Adrenal gland (tissue), 12 donors: ENCODE data around the gene DIO2. TPM values are rescaled to one million over a fixed set of nuclear protein-coding genes. Genes with fewer than 3 reads are reported as not detected.

Experiments used
- DNase-seq, 7 donors: peaks; one replicate each; pipeline ENCODE4 v3.0.0-alpha.2; 2019 to 2020
- H3K27ac ChIP-seq, 5 donors: fragments of 200-600 bp; sonication (generic) in 4 of 5; 1 replicate in 3 of 5; 2 replicates in 2 of 5; pipeline versions ENCODE4 v1.5.1 to v1.8.0; 2016 to 2020; ENCODE audit warnings: mild to moderate bottlenecking in 1 of 5
- H3K27me3 ChIP-seq: fragments of 200-600 bp; 2 replicates; pipeline ENCODE4 v1.8.0; 2021
- H3K36me3 ChIP-seq, 2 donors: fragments of 200-600 bp; replicated peaks in 1 of 2; 1 replicate in 1 of 2; 2 replicates in 1 of 2; pipeline versions ENCODE4 v1.5.1 to v1.8.0; 2018 to 2022
- H3K4me1 ChIP-seq, 2 donors: fragments of 200-600 bp; replicated peaks in 1 of 2; 1 replicate in 1 of 2; 2 replicates in 1 of 2; pipeline versions ENCODE4 v1.5.1 to v1.8.0; 2018 to 2021
- H3K4me3 ChIP-seq, 4 donors: fragments of 200-600 bp; sonication (generic) in 3 of 4; one replicate each; pipeline ENCODE4 v1.5.1; 2016 to 2018
- H3K9me3 ChIP-seq, 3 donors: fragments of 200-600 bp; sonication (generic) in 1 of 3; replicated peaks in 1 of 3; 1 replicate in 2 of 3; 2 replicates in 1 of 3; pipeline versions ENCODE4 v1.5.1 to v1.8.0; 2016 to 2021
- CTCF ChIP-seq, 6 experiments: fragments of 450-650 bp in 4 of 6; fragments of 200-600 bp in 2 of 6; sonication (generic) in 1 of 6; IDR thresholded peaks; 1 replicate in 5 of 6; 2 replicates in 1 of 6; pipeline versions ENCODE4 v1.5.1 to v1.8.0; 2016 to 2021; ENCODE audit warnings: antibody characterized with exemption in 6 of 6, mild to moderate bottlenecking in 2 of 6, moderate library complexity in 1 of 6
- POLR2A ChIP-seq, 2 donors: fragments of 450-650 bp; IDR thresholded peaks; one replicate each; pipeline ENCODE4 v1.6.1; 2017; ENCODE audit warnings: antibody characterized with exemption in 2 of 2, mild to moderate bottlenecking in 2 of 2, moderate library complexity in 1 of 2
- WGBS, 4 donors: extraction: QIAGEN DNeasy Blood & Tissue Kit in 2 of 4; methylation state at CpG; one replicate each; pipeline versions ENCODE4 v1.1.5 to v1.1.7; 2013 to 2017; 5-methylcytosine and 5-hydroxymethylcytosine counted together
- intact Hi-C, 2 donors: fragments of 100-400 bp; cut with DNase I; formaldehyde crosslinking; loops; one replicate each; pipeline versions ENCODE4 v1.14.1 to v1.15.0; 2022 to 2023
- polyA plus RNA-seq, 3 donors: library from polyadenylated mRNA; stranded (reverse); fragments of 200-250 nt in 2 of 3; fragments of 350-450 nt in 1 of 3; fragmentation: Illumina TruSeq in 1 of 3; extraction: RNeasy Lipid Tissue Mini Kit (QIAGEN cat#74804) in 1 of 3; gene quantifications; one replicate each; pipeline ENCODE4 v1.2.3, GENCODE V29; 2013 to 2014
- total RNA-seq, 9 donors: library from RNA; depleted of rRNA in 4 of 9; stranded (reverse); fragments of >200 nt in 4 of 9; fragments of 120-200 nt in 1 of 9; fragmentation: NEBNext Ultra II Directional in 1 of 9; extraction: Animal tissue kit (Norgen Biotek cat#: 25700) in 1 of 9; gene quantifications; one replicate each; pipeline versions ENCODE4 v1.1.0 to v1.2.4, GENCODE V29; 2013 to 2023
- donor health status: healthy with polysubstance abuse.
- donor health status: Bipolar disorder and iron deficiency.
- donor health status: DM: yes; HTN: yes; CAD: no.
- donor health status: DM: no; HTN: no; CAD: no.
- donor health status: DM: no; HTN: no; CAD: no.
- donor health status: DM: yes; HTN: yes; CAD: no.

DIO2 gene
- total and polyA plus RNA-seq, 12 donors, result 0.77 to 98.6 (median 2.9) TPM

DNA sequence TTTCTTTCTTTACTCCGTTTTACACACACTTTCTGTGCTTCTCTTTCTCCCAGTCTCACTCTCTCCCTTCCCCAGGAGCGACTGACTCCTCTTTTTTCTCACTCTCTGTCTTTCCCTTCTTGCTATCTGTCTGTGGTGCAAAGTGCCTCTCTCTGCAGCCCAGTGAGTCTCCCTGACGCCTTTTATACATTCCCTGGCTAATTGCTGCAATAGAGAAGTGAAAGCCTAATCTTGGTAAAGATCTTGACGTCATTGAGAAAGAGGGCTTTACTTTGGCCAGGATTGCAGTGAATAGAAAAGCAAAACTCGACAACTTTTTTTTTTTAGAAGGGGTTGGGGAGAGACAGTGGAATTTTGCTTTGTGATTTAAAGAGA lies 706 bp upstream of the DIO2 start:
- Histone ChIP-seq H3K36me3 (no peaks in the 10 kb centered on the region), H3K4me1 (peaks cover 0 to 6% of the 10 kb centered on the region in 2 donors), H3K27ac (peak overlapping the region in 1 of 5 donors; percentile 28), H3K9me3 (no peaks in the 10 kb centered on the region), H3K27me3 (no peaks in the 10 kb centered on the region), H3K4me3 (peak overlapping the region in 2 of 4 donors; percentile 4 to 41)
- peak in 1 of 7 donors; percentile 15 for DNase-seq
- intact Hi-C loops, result no loop called here
- TF ChIP-seq POLR2A (IDR thresholded peaks at IDR 0.05) (no peak), CTCF (IDR thresholded peaks at IDR 0.05) (no peak)
- WGBS, 4 donors, result 2 to 6% (median 5%) methylated on average over 5 of the region's 5 CpGs

GRCh38 chr14:80208461-80208860 lies 2.8 kb downstream of the DIO2 start:
- no peak for DNase-seq
- Histone ChIP-seq H3K36me3 (no peaks in the 10 kb centered on the region), H3K9me3 (no peaks in the 10 kb centered on the region), H3K27ac (no peak overlapping the region), H3K27me3 (no peaks in the 10 kb centered on the region), H3K4me3 (no peak overlapping the region), H3K4me1 (peaks cover 0 to 6% of the 10 kb centered on the region in 2 donors)
- intact Hi-C loops, result no loop called here
- WGBS, 4 donors, result 39 to 48% (median 43%) methylated on average over 1 of the region's 1 CpG
- TF ChIP-seq CTCF (IDR thresholded peaks at IDR 0.05) (no peak), POLR2A (IDR thresholded peaks at IDR 0.05) (no peak)

- Histone ChIP-seq H3K36me3 (no peaks in the 10 kb centered on the region), H3K4me3 (no peak overlapping the region), H3K9me3 (no peaks in the 10 kb centered on the region), H3K27me3 (no peaks in the 10 kb centered on the region), H3K27ac (no peak overlapping the region), H3K4me1 (no peaks in the 10 kb centered on the region)
- intact Hi-C loops, result no loop called here
- DNase-seq, result no peak
- 77 to 83% (median 80%) methylated on average over 8 of the region's 8 CpGs for WGBS, 4 donors
- no peak for TF ChIP-seq CTCF (IDR thresholded peaks at IDR 0.05)
- TF ChIP-seq POLR2A (IDR thresholded peaks at IDR 0.05), result no peak
These were observed 4.8 kb downstream of the DIO2 start for GRCh38 chr14:80206351-80207080.

DNA sequence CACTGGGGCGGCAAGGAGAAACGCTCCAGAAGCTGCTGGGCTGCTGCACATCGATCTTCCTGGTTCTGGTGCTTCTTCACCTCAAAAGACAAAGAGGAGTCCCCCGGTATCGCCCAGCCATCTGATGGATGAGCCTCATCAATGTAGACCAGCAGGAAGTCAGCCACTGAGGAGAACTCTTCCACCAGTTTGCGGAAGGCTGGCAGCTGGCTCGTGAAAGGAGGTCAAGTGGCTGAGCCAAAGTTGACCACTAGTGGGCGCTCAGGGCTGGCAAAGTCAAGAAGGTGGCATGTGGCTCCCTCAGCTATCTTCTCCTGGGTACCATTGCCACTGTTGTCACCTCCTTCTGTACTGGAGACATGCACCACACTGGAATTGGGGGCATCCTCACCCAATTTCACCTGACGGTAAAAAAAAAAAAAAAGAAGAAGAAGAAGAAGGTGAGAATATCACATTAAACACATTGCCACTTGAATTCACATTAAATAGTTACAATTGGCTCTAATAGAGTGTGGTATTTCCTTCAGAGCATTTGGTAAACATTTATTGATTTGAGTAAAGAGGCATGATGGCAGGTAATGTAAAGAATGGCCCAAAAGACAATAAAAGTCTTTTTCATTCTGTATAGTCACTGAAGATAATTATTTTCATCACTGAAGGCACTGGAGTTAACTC lies 8.3 kb downstream of the DIO2 start:
- WGBS, 4 donors, result 77 to 91% (median 85%) methylated on average over 5 to 9 of the region's 9 CpGs
- no peak overlapping the region for H3K4me3 ChIP-seq
- DNase-seq, result peak in 3 of 7 donors; percentile 17 to 37 (median 35)
- no peaks in the 10 kb centered on the region for H3K9me3 ChIP-seq
- TF ChIP-seq CTCF (IDR thresholded peaks at IDR 0.05) (peak in 1 of 6 experiments; percentile 17), POLR2A (IDR thresholded peaks at IDR 0.05) (no peak)
- H3K4me1 ChIP-seq, result no peaks in the 10 kb centered on the region
- H3K27me3 ChIP-seq, result no peaks in the 10 kb centered on the region
- no peaks in the 10 kb centered on the region for H3K36me3 ChIP-seq
- intact Hi-C loops, result no loop called here
- H3K27ac ChIP-seq, result no peak overlapping the region
